HL-60 (cell line): Measurements from ENCODE around the gene TCEAL7.

Source experiments
- GABPA ChIP-seq: IDR thresholded peaks from 2 replicates; pipeline ENCODE4 v1.6.1; 2012; ENCODE audit warnings: low read depth
- POLR2AphosphoS5 ChIP-seq: IDR thresholded peaks from 2 replicates; pipeline ENCODE4 v1.6.1; 2012; ENCODE audit warnings: low read depth
- SPI1 ChIP-seq: IDR thresholded peaks from 2 replicates; pipeline ENCODE4 v1.6.1; 2012; ENCODE audit warnings: low read depth, mild to moderate bottlenecking, borderline replicate concordance
- TF ChIP-seq, protein P1 (sequence below): IDR thresholded peaks from one replicate; pipeline ENCODE4 v1.5.1; 2011; ENCODE audit warnings: low read length, control low read depth, inconsistent platforms; ENCODE audit not compliant: insufficient read depth
- TF ChIP-seq, protein P2 (sequence below): IDR thresholded peaks from 2 replicates; pipeline ENCODE4 v1.6.1; 2012; ENCODE audit warnings: low read depth; ENCODE audit not compliant: insufficient replicate concordance

DNA sequence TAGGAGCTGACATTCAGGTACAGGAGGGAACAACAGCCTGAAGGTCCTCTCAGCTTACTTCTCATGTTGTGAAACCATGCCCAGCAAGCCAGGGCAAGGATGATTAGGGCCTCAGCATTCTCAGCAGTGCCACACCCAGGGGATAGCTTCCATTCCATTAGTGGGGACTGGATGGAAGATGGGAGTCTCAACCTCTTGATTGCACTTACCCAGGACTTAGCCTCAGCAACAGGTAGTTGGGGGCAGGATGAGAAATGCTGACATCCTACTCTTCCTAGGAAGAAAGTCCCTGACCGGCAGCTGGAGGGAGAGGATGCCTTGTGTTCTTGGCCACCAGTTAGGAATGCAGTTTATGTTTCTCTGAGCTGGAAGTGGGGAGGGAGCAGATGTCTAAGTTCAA, 37.5 kb downstream of the TCEAL7 start:
- TF ChIP-seq SPI1 (no peak), POLR2AphosphoS5 (no peak), GABPA (no peak)
- TF ChIP-seq, protein P1, sequence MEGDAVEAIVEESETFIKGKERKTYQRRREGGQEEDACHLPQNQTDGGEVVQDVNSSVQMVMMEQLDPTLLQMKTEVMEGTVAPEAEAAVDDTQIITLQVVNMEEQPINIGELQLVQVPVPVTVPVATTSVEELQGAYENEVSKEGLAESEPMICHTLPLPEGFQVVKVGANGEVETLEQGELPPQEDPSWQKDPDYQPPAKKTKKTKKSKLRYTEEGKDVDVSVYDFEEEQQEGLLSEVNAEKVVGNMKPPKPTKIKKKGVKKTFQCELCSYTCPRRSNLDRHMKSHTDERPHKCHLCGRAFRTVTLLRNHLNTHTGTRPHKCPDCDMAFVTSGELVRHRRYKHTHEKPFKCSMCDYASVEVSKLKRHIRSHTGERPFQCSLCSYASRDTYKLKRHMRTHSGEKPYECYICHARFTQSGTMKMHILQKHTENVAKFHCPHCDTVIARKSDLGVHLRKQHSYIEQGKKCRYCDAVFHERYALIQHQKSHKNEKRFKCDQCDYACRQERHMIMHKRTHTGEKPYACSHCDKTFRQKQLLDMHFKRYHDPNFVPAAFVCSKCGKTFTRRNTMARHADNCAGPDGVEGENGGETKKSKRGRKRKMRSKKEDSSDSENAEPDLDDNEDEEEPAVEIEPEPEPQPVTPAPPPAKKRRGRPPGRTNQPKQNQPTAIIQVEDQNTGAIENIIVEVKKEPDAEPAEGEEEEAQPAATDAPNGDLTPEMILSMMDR: no peak
- TF ChIP-seq, protein P2, sequence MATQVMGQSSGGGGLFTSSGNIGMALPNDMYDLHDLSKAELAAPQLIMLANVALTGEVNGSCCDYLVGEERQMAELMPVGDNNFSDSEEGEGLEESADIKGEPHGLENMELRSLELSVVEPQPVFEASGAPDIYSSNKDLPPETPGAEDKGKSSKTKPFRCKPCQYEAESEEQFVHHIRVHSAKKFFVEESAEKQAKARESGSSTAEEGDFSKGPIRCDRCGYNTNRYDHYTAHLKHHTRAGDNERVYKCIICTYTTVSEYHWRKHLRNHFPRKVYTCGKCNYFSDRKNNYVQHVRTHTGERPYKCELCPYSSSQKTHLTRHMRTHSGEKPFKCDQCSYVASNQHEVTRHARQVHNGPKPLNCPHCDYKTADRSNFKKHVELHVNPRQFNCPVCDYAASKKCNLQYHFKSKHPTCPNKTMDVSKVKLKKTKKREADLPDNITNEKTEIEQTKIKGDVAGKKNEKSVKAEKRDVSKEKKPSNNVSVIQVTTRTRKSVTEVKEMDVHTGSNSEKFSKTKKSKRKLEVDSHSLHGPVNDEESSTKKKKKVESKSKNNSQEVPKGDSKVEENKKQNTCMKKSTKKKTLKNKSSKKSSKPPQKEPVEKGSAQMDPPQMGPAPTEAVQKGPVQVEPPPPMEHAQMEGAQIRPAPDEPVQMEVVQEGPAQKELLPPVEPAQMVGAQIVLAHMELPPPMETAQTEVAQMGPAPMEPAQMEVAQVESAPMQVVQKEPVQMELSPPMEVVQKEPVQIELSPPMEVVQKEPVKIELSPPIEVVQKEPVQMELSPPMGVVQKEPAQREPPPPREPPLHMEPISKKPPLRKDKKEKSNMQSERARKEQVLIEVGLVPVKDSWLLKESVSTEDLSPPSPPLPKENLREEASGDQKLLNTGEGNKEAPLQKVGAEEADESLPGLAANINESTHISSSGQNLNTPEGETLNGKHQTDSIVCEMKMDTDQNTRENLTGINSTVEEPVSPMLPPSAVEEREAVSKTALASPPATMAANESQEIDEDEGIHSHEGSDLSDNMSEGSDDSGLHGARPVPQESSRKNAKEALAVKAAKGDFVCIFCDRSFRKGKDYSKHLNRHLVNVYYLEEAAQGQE: no peak
